Pancreas (tissue), 10 donors: ENCODE measurements around the gene NBEA. TPM values are rescaled to one million over a fixed set of nuclear protein-coding genes. Genes with fewer than 3 reads are reported as not detected.

Experiments
- ATAC-seq, 4 donors: fragments of 200-7000 bp; cut with Tn5 transposase; one replicate each; pipeline versions ENCODE4 v1.8.0 to v1.9.1; 2020; ENCODE audit warnings: mild to moderate bottlenecking in 4 of 4, moderate library complexity in 4 of 4
- DNase-seq, 6 donors: peaks; one replicate each; pipeline ENCODE4 v3.0.0-alpha.2; 2020
- FAIRE-seq: peaks from 2 replicates; lab custom pipeline; 2012; peaks lifted over from hg19 to GRCh38; lab: Jason Lieb, UNC
- H3K27ac ChIP-seq, 4 donors: fragments of 200-600 bp; sonication (generic); 1 replicate in 3 of 4; 2 replicates in 1 of 4; pipeline versions ENCODE4 v1.5.0 to v1.8.0; 2020
- H3K27me3 ChIP-seq, 4 donors: fragments of 200-600 bp; one replicate each; pipeline ENCODE4 v1.8.0; 2021
- H3K36me3 ChIP-seq, 3 donors: fragments of 200-600 bp; sonication (generic) in 1 of 3; one replicate each; pipeline versions ENCODE4 v1.5.0 to v1.8.0; 2020 to 2021
- H3K4me1 ChIP-seq, 3 donors: fragments of 200-600 bp; one replicate each; pipeline ENCODE4 v1.8.0; 2021
- H3K4me3 ChIP-seq, 4 donors: fragments of 200-600 bp; sonication (generic) in 2 of 4; one replicate each; pipeline versions ENCODE4 v1.5.0 to v1.8.0; 2020 to 2021
- H3K9me3 ChIP-seq, 4 donors: fragments of 200-600 bp; one replicate each; pipeline ENCODE4 v1.8.0; 2021
- CTCF ChIP-seq, 4 donors: fragments of 200-600 bp; sonication (generic) in 3 of 4; IDR thresholded peaks; one replicate each; pipeline versions ENCODE4 v1.5.0 to v1.8.0; 2021; ENCODE audit warnings: antibody characterized with exemption in 4 of 4
- WGBS, 2 donors: extraction: QIAGEN DNeasy Blood & Tissue Kit; methylation state at CpG; one replicate each; pipeline ENCODE4 v1.1.7; 2013; 5-methylcytosine and 5-hydroxymethylcytosine counted together
- intact Hi-C, 3 donors: fragments of 100-400 bp; cut with DNase I; formaldehyde crosslinking; loops; one replicate each; pipeline versions ENCODE4 v1.11.1 to v1.14.2; 2022
- polyA plus RNA-seq, 2 donors: library from polyadenylated mRNA; stranded (reverse); fragments of 200-250 nt; gene quantifications; one replicate each; pipeline ENCODE4 v1.2.3, GENCODE V29; 2013
- total RNA-seq, 6 donors: library from RNA; stranded (reverse); fragmentation: NEBNext Ultra II Directional in 4 of 6; extraction: Animal tissue kit (Norgen Biotek cat#: 25700) in 4 of 6; gene quantifications; one replicate each; pipeline versions ENCODE4 v1.2.1 to v1.2.4, GENCODE V29; 2021 to 2023
- donor health status: healthy with polysubstance abuse.
- donor health status: DM: no; HTN: no; CAD: no; lungs with moderate emphysema.
- donor health status: DM: no; HTN: no; CAD: no.
- donor health status: control.
- donor health status: control.
- donor health status: Bipolar disorder and iron deficiency.
- donor health status: DM: yes; HTN: yes; CAD: no.
- donor health status: DM: no; HTN: no; CAD: no.
- donor health status: DM: no; HTN: no; CAD: no.
- donor health status: DM: yes; HTN: yes; CAD: no.

The NBEA gene
- total RNA-seq, result 1 to 10 TPM; 3.0 to 8.3 (median 4.8) TPM
- polyA plus RNA-seq, result 10 to 100 TPM in 1 of 2 donors, 1 to 10 TPM in 1; 2.4 to 10.4 TPM

- FAIRE-seq (no peak), DNase-seq (peak; percentile 80 to 97 (median 86)), ATAC-seq (peak; percentile 84 to 92 (median 86))
- H3K36me3 ChIP-seq, result no peaks in the 10 kb centered on the region
- peak within 1 kb of the TSS; percentile 66 to 84 (median 78) for H3K27ac ChIP-seq
- WGBS, 2 donors, result 0 to 1% methylated on average over 59 to 76 of the region's 76 CpGs
- H3K4me3 ChIP-seq, result peak within 1 kb of the TSS; percentile 70 to 86 (median 80)
- TF ChIP-seq CTCF (IDR thresholded peaks at IDR 0.05), result peak in 2 of 4 donors; percentile 10 to 20
- intact Hi-C loops, result no loop called here
- H3K27me3 ChIP-seq, result no peaks in the 10 kb centered on the region
- peaks cover 0 to 5% (median 0%) of the 10 kb centered on the region in 3 donors for H3K4me1 ChIP-seq
- no peaks in the 10 kb centered on the region for H3K9me3 ChIP-seq
These were observed at the start of gene NBEA for GRCh38 chr13:34941835-34942731. Gene NBEA (plus strand): TSS chr13:34942270. CDS start chr13:34942821, 551 bp downstream.

DNA sequence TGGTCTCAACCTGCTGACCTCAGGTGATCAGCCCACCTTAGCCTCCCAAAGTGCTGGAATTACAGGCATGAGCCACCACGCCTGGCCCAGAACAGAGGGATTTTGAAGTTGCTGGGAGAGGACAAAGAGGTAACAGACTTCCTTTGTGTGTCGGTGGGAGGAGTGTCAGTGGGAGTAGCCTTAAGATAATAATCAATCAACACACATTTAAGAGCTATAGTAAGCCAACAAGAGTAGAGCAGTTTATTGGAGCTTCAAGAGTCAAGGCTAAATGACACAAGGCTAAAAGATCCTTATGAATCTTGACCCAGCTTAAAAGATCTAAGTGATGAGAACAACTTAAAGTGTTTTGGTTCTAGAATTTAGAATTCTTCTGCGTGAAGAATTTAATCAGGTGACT, 47.3 kb upstream of the NBEA start:
- no peak for TF ChIP-seq CTCF (IDR thresholded peaks at IDR 0.05)
- no peaks in the 10 kb centered on the region for H3K27me3 ChIP-seq
- WGBS, 2 donors, result 66 to 70% methylated on average over 3 of the region's 3 CpGs
- DNase-seq, result no peak
- FAIRE-seq, result no peak
- intact Hi-C loops, result no loop called here
- H3K4me3 ChIP-seq, result no peak overlapping the region
- H3K4me1 ChIP-seq, result no peaks in the 10 kb centered on the region
- no peaks in the 10 kb centered on the region for H3K9me3 ChIP-seq
- no peak overlapping the region for H3K27ac ChIP-seq
- no peak for ATAC-seq
- H3K36me3 ChIP-seq, result no peaks in the 10 kb centered on the region

GRCh38 chr13:34897220-34897619, 44.9 kb upstream of the NBEA start:
- DNase-seq, result no peak

GRCh38 chr13:34899888-34900287, 42.2 kb upstream of the NBEA start:
- ATAC-seq, result no peak
- Histone ChIP-seq H3K27me3 (no peaks in the 10 kb centered on the region), H3K36me3 (no peaks in the 10 kb centered on the region), H3K4me3 (no peak overlapping the region), H3K4me1 (no peaks in the 10 kb centered on the region), H3K9me3 (no peaks in the 10 kb centered on the region), H3K27ac (no peak overlapping the region)
- no peak for FAIRE-seq
- intact Hi-C loops, result no loop called here
- no peak for TF ChIP-seq CTCF (IDR thresholded peaks at IDR 0.05)
- WGBS, 2 donors, result 51% methylated on average over 6 of the region's 6 CpGs
- no peak for DNase-seq

More at GRCh38 chr13:34897220-34897619, 44.9 kb upstream of the NBEA start:
- no peaks in the 10 kb centered on the region for H3K4me1 ChIP-seq
- no peak overlapping the region for H3K27ac ChIP-seq
- intact Hi-C loops, result no loop called here
- no peak for FAIRE-seq
- no peak for ATAC-seq
- no peak for TF ChIP-seq CTCF (IDR thresholded peaks at IDR 0.05)
- H3K36me3 ChIP-seq, result no peaks in the 10 kb centered on the region
- H3K4me3 ChIP-seq, result no peak overlapping the region
- WGBS, 2 donors, result 70 to 90% methylated on average over 3 of the region's 3 CpGs
- no peaks in the 10 kb centered on the region for H3K27me3 ChIP-seq
- no peaks in the 10 kb centered on the region for H3K9me3 ChIP-seq

GRCh38 chr13:34900288-34900739, 41.8 kb upstream of the NBEA start:
- H3K4me1 ChIP-seq, result no peaks in the 10 kb centered on the region
- H3K36me3 ChIP-seq, result no peaks in the 10 kb centered on the region
- no peak overlapping the region for H3K27ac ChIP-seq
- DNase-seq, result no peak
- FAIRE-seq, result no peak
- H3K4me3 ChIP-seq, result no peak overlapping the region
- WGBS, 2 donors, result 61 to 64% methylated on average over 2 of the region's 2 CpGs
- H3K27me3 ChIP-seq, result no peaks in the 10 kb centered on the region
- intact Hi-C loops, result no loop called here
- H3K9me3 ChIP-seq, result no peaks in the 10 kb centered on the region
- no peak for TF ChIP-seq CTCF (IDR thresholded peaks at IDR 0.05)
- no peak for ATAC-seq
